Thoracic aorta (tissue), 2 donors: ENCODE results near the gene COL15A1. TPM values are rescaled to one million over a fixed set of nuclear protein-coding genes. Genes with fewer than 3 reads are reported as not detected.

Source experiments
- ATAC-seq: fragments of 150-250 bp; one replicate; pipeline ENCODE4 v1.8.0; 2017; ENCODE audit warnings: low read depth; ENCODE audit not compliant: insufficient number of reproducible peaks, low FRiP score
- DNase-seq: peaks from one replicate; pipeline ENCODE4 v3.0.0-alpha.2; 2020; ENCODE audit warnings: low spot score
- H3K27ac ChIP-seq, 2 donors: fragments of 200-600 bp; sonication (generic); 1 replicate in 1 of 2; 2 replicates in 1 of 2; pipeline ENCODE4 v1.5.1; 2016; ENCODE audit warnings: mild to moderate bottlenecking in 2 of 2, moderate library complexity in 2 of 2
- H3K27me3 ChIP-seq: fragments of 200-600 bp; sonication (generic); replicated peaks from 2 replicates; pipeline ENCODE4 v1.6.0; 2016; ENCODE audit warnings: mild to moderate bottlenecking; ENCODE audit not compliant: insufficient read depth
- H3K36me3 ChIP-seq: fragments of 200-600 bp; sonication (generic); one replicate; pipeline ENCODE4 v1.5.1; 2016
- H3K4me1 ChIP-seq, 2 donors: fragments of 200-600 bp; sonication (generic); 1 replicate in 1 of 2; 2 replicates in 1 of 2; pipeline versions ENCODE4 v1.5.1 to v1.6.0; 2016; ENCODE audit warnings: low read depth in 2 of 2, mild to moderate bottlenecking in 1 of 2; ENCODE audit not compliant: control insufficient read depth in 1 of 2
- H3K4me3 ChIP-seq: fragments of 200-600 bp; sonication (generic); 2 replicates; pipeline ENCODE4 v1.5.1; 2016; ENCODE audit warnings: mild to moderate bottlenecking
- H3K9me3 ChIP-seq: fragments of 200-600 bp; sonication (generic); 2 replicates; pipeline ENCODE4 v1.5.1; 2016
- CTCF ChIP-seq: fragments of 200-600 bp; sonication (generic); IDR thresholded peaks from one replicate; pipeline ENCODE4 v1.5.1; 2019; ENCODE audit warnings: antibody characterized with exemption
- total RNA-seq, 2 donors: library from RNA; depleted of rRNA; stranded (reverse); fragments of >200 nt; gene quantifications; one replicate each; pipeline versions ENCODE4 v1.1.0 to v1.2.3, GENCODE V29; 2016

Gene COL15A1
- total RNA-seq, 2 donors from 2014 or later, result 23.3 to 70.4 TPM

GRCh38 chr9:98915599-98915998 is 28.1 kb upstream of the COL15A1 start:
- H3K27me3 ChIP-seq, result no peaks in the 10 kb centered on the region
- ATAC-seq (no peak), DNase-seq (no peak)
- no peaks in the 10 kb centered on the region for H3K36me3 ChIP-seq
- no peak for TF ChIP-seq CTCF
- H3K4me3 ChIP-seq, result no peak overlapping the region
- H3K4me1 ChIP-seq, result no peaks in the 10 kb centered on the region
- no peak overlapping the region for H3K27ac ChIP-seq
- H3K9me3 ChIP-seq, result no peaks in the 10 kb centered on the region

GRCh38 chr9:98916660-98917059 is 27.0 kb upstream of the COL15A1 start:
- no peak for ATAC-seq
- Histone ChIP-seq H3K4me3 (no peak overlapping the region), H3K36me3 (no peaks in the 10 kb centered on the region), H3K4me1 (no peaks in the 10 kb centered on the region), H3K27me3 (no peaks in the 10 kb centered on the region), H3K9me3 (no peaks in the 10 kb centered on the region), H3K27ac (no peak overlapping the region)
- TF ChIP-seq CTCF, result no peak
- DNase-seq, result no peak

GRCh38 chr9:98917746-98918487 is 25.8 kb upstream of the COL15A1 start:
- no peak overlapping the region for H3K4me3 ChIP-seq
- no peaks in the 10 kb centered on the region for H3K9me3 ChIP-seq
- no peaks in the 10 kb centered on the region for H3K27me3 ChIP-seq
- no peak overlapping the region for H3K27ac ChIP-seq
- no peaks in the 10 kb centered on the region for H3K36me3 ChIP-seq
- no peak for TF ChIP-seq CTCF
- DNase-seq (no peak), ATAC-seq (no peak)
- H3K4me1 ChIP-seq, result no peaks in the 10 kb centered on the region

- no peak overlapping the region for H3K27ac ChIP-seq
- H3K4me1 ChIP-seq, result no peaks in the 10 kb centered on the region
- TF ChIP-seq CTCF, result no peak
- no peaks in the 10 kb centered on the region for H3K9me3 ChIP-seq
- ATAC-seq (no peak), DNase-seq (no peak)
- H3K4me3 ChIP-seq, result no peak overlapping the region
- no peaks in the 10 kb centered on the region for H3K36me3 ChIP-seq
- H3K27me3 ChIP-seq, result no peaks in the 10 kb centered on the region
Measured at GRCh38 chr9:98921732-98922131, 22.0 kb upstream of the COL15A1 start.

GRCh38 chr9:98922721-98923435 is 20.8 kb upstream of the COL15A1 start:
- DNase-seq (no peak), ATAC-seq (no peak)
- no peak overlapping the region for H3K27ac ChIP-seq
- no peaks in the 10 kb centered on the region for H3K4me1 ChIP-seq
- H3K4me3 ChIP-seq, result no peak overlapping the region
- no peak for TF ChIP-seq CTCF
- no peaks in the 10 kb centered on the region for H3K9me3 ChIP-seq
- no peaks in the 10 kb centered on the region for H3K36me3 ChIP-seq
- no peaks in the 10 kb centered on the region for H3K27me3 ChIP-seq
